ENCODE measurements around the gene RERE.
"Not testable (repeated sequence)": the region's sequence is repeated elsewhere in the genome, so short reads cannot be mapped to it uniquely, and the experiment has no call there.

RERE gene

GRCh38 chr1:8456308-8456912 lies 361.0 kb downstream of the RERE start:
- no peak for TF ChIP-seq CTCF (IDR thresholded peaks at IDR 0.05; ENCODE audit: low read depth, low read length, missing control alignments)
- in situ Hi-C loops (cut with HindIII; ENCODE audit: low sequenced_read_pairs) = no loop called here
- no peak overlapping the region for H3K4me3 ChIP-seq (ENCODE audit: low read depth, low read length)
- DNase-seq (ENCODE audit: low read depth) = peak; percentile 43

- H3K4me3 ChIP-seq (ENCODE audit: low read depth, low read length) = no peak overlapping the region
- in situ Hi-C loops (cut with HindIII; ENCODE audit: low sequenced_read_pairs) = no loop called here
- TF ChIP-seq CTCF (IDR thresholded peaks at IDR 0.05; ENCODE audit: low read depth, low read length, missing control alignments) = no peak
- no peak for DNase-seq (ENCODE audit: low read depth)
Observed at GRCh38 chr1:8455700-8456307, 361.6 kb downstream of the RERE start.

GRCh38 chr1:8450312-8450711 lies 367.1 kb downstream of the RERE start:
- no peak for TF ChIP-seq CTCF (IDR thresholded peaks at IDR 0.05; ENCODE audit: low read depth, low read length, missing control alignments)
- DNase-seq (ENCODE audit: low read depth) = no peak
- in situ Hi-C loops (cut with HindIII; ENCODE audit: low sequenced_read_pairs) = no loop called here
- H3K4me3 ChIP-seq (ENCODE audit: low read depth, low read length) = no peak overlapping the region

- in situ Hi-C loops (cut with HindIII; ENCODE audit: low sequenced_read_pairs) = no loop called here
- no peak for TF ChIP-seq CTCF (IDR thresholded peaks at IDR 0.05; ENCODE audit: low read depth, low read length, missing control alignments)
- H3K4me3 ChIP-seq (ENCODE audit: low read depth, low read length) = no peak overlapping the region
- no peak for DNase-seq (ENCODE audit: low read depth)
Observed at GRCh38 chr1:8448911-8449661, 368.4 kb downstream of the RERE start.

- in situ Hi-C loops (cut with HindIII; ENCODE audit: low sequenced_read_pairs); DNase-seq (ENCODE audit: low read depth); H3K4me3 ChIP-seq (ENCODE audit: low read depth, low read length): not testable (repeated sequence)
Observed at GRCh38 chr1:8448505-8448904, 368.9 kb downstream of the RERE start.

GRCh38 chr1:8447616-8448150 lies 369.8 kb downstream of the RERE start:
- in situ Hi-C loops (cut with HindIII; ENCODE audit: low sequenced_read_pairs) = no loop called here
- no peak overlapping the region for H3K4me3 ChIP-seq (ENCODE audit: low read depth, low read length)
- TF ChIP-seq CTCF (IDR thresholded peaks at IDR 0.05; ENCODE audit: low read depth, low read length, missing control alignments) = no peak
- no peak for DNase-seq (ENCODE audit: low read depth)

- in situ Hi-C loops (cut with HindIII; ENCODE audit: low sequenced_read_pairs); DNase-seq (ENCODE audit: low read depth): not testable (repeated sequence)
Observed at GRCh38 chr1:8446119-8446518, 371.3 kb downstream of the RERE start.

More at GRCh38 chr1:8446119-8446518, 371.3 kb downstream of the RERE start:
- not testable (repeated sequence) for H3K4me3 ChIP-seq (ENCODE audit: low read depth, low read length)
